ENCODE results near the gene RBMS1.

Gene RBMS1

GRCh38 chr2:160278101-160278878 lies 215.3 kb downstream of the RBMS1 start:
- Histone ChIP-seq H3K27me3 (replicated peaks; ENCODE audit: insufficient read depth, low read length) (no peaks in the 10 kb centered on the region), H3K27ac (ENCODE audit: low read length) (no peak overlapping the region), H3K4me2 (ENCODE audit: low read depth, low read length) (no peak overlapping the region), H3K9me2 (replicated peaks; ENCODE audit: insufficient read depth, low read length) (no peaks in the 10 kb centered on the region), H2AFZ (ENCODE audit: low read length) (no peak overlapping the region), H3K36me3 (replicated peaks; ENCODE audit: insufficient read depth, low read length) (no peaks in the 10 kb centered on the region), H3F3A (ENCODE audit: insufficient read depth, low read length) (no peaks in the 10 kb centered on the region), H3K9me3 (replicated peaks; ENCODE audit: insufficient read depth, low read length) (no peaks in the 10 kb centered on the region), H4K20me1 (ENCODE audit: insufficient read depth, low read length) (no peaks in the 10 kb centered on the region), H3K9ac (ENCODE audit: low read length) (no peak overlapping the region), H3K4me3 (ENCODE audit: low read length) (no peak overlapping the region), H3K4me1 (ENCODE audit: low read length) (no peaks in the 10 kb centered on the region), H3K79me2 (ENCODE audit: low read length) (no peaks in the 10 kb centered on the region)
- DNase-seq, result no peak
- no peak for TF ChIP-seq EZH2 (optimal IDR thresholded peaks at IDR 0.05; ENCODE audit: low read depth, low read length)
- TF ChIP-seq EZH2phosphoT487 (IDR thresholded peaks at IDR 0.05; ENCODE audit: low read length), result no peak
- TF ChIP-seq CTCF (IDR thresholded peaks at IDR 0.05; ENCODE audit: low read length), result no peak

DNA sequence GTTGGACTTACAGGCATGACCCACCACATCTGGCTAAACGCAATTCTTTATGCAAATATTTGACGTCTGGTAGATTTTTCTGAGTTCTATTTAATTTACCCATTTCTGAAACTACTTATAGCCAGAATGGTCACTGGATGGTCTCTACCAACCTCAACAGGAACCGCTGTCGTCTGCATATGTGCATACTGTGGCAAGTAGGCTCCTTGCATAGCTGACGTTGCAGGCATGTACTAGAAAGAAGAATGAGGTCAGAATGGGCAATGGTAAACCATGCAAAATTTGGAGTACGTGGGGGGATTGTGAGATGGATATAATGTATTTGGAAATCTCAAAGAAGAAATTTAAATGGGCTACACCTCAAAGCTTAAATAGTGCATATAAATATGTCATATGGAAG lies 216.5 kb downstream of the RBMS1 start:
- TF ChIP-seq EZH2phosphoT487 (IDR thresholded peaks at IDR 0.05; ENCODE audit: low read length) (no peak), EZH2 (optimal IDR thresholded peaks at IDR 0.05; ENCODE audit: low read depth, low read length) (no peak), CTCF (IDR thresholded peaks at IDR 0.05; ENCODE audit: low read length) (no peak)
- H3K36me3 ChIP-seq (replicated peaks; ENCODE audit: insufficient read depth, low read length), result no peaks in the 10 kb centered on the region
- no peak overlapping the region for H2AFZ ChIP-seq (ENCODE audit: low read length)
- H3K9me3 ChIP-seq (replicated peaks; ENCODE audit: insufficient read depth, low read length), result no peaks in the 10 kb centered on the region
- H3K27ac ChIP-seq (ENCODE audit: low read length), result no peak overlapping the region
- H3K9me2 ChIP-seq (replicated peaks; ENCODE audit: insufficient read depth, low read length), result no peaks in the 10 kb centered on the region
- H3K4me2 ChIP-seq (ENCODE audit: low read depth, low read length), result no peak overlapping the region
- no peak overlapping the region for H3K4me3 ChIP-seq (ENCODE audit: low read length)
- H3F3A ChIP-seq (ENCODE audit: insufficient read depth, low read length), result no peaks in the 10 kb centered on the region
- no peaks in the 10 kb centered on the region for H3K27me3 ChIP-seq (replicated peaks; ENCODE audit: insufficient read depth, low read length)
- H3K4me1 ChIP-seq (ENCODE audit: low read length), result no peaks in the 10 kb centered on the region
- no peak for DNase-seq
- H4K20me1 ChIP-seq (ENCODE audit: insufficient read depth, low read length), result no peaks in the 10 kb centered on the region
- H3K9ac ChIP-seq (ENCODE audit: low read length), result no peak overlapping the region
- no peaks in the 10 kb centered on the region for H3K79me2 ChIP-seq (ENCODE audit: low read length)

DNA sequence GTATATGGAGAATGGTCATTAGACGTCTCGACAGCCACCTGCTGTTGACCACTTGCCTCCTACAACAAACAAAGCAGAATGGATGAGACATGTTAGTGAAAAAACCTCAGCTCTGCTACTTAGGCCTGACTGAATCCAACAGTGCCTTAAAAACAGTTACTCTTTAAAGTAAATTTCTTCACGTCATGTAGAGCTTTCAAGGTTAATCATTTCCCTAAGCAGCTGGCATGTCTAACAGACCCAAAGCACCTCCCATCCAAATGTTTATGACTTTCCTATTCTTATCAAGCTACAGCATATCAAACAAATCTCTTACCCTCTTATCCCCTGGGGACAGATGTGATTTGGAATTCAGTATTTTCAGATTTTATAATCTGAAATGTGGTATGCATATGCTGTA lies 218.0 kb downstream of the RBMS1 start:
- no peak for DNase-seq
- Histone ChIP-seq H3K27me3 (replicated peaks; ENCODE audit: insufficient read depth, low read length) (no peaks in the 10 kb centered on the region), H3K36me3 (replicated peaks; ENCODE audit: insufficient read depth, low read length) (no peaks in the 10 kb centered on the region), H3K4me3 (ENCODE audit: low read length) (no peak overlapping the region), H3K4me1 (ENCODE audit: low read length) (no peaks in the 10 kb centered on the region), H3K79me2 (ENCODE audit: low read length) (no peaks in the 10 kb centered on the region), H3K9me3 (replicated peaks; ENCODE audit: insufficient read depth, low read length) (no peaks in the 10 kb centered on the region), H4K20me1 (ENCODE audit: insufficient read depth, low read length) (no peaks in the 10 kb centered on the region), H3K9me2 (replicated peaks; ENCODE audit: insufficient read depth, low read length) (no peaks in the 10 kb centered on the region), H3K4me2 (ENCODE audit: low read depth, low read length) (no peak overlapping the region), H3K27ac (ENCODE audit: low read length) (no peak overlapping the region), H3K9ac (ENCODE audit: low read length) (no peak overlapping the region), H3F3A (ENCODE audit: insufficient read depth, low read length) (no peaks in the 10 kb centered on the region), H2AFZ (ENCODE audit: low read length) (no peak overlapping the region)
- TF ChIP-seq EZH2phosphoT487 (IDR thresholded peaks at IDR 0.05; ENCODE audit: low read length) (no peak), CTCF (IDR thresholded peaks at IDR 0.05; ENCODE audit: low read length) (no peak), EZH2 (optimal IDR thresholded peaks at IDR 0.05; ENCODE audit: low read depth, low read length) (no peak)

All from MM.1S (cell line).